ENCODE measurements around the gene PPBP. TPM values are rescaled to one million over a fixed set of nuclear protein-coding genes. Genes with fewer than 3 reads are reported as not detected.
"Not testable (repeated sequence)": the region's sequence is repeated elsewhere in the genome, so short reads cannot be mapped to it uniquely, and the experiment has no call there.

Gene PPBP
- total and polyA plus RNA-seq, 3 experiments from 2014 or later = not detected

DNA sequence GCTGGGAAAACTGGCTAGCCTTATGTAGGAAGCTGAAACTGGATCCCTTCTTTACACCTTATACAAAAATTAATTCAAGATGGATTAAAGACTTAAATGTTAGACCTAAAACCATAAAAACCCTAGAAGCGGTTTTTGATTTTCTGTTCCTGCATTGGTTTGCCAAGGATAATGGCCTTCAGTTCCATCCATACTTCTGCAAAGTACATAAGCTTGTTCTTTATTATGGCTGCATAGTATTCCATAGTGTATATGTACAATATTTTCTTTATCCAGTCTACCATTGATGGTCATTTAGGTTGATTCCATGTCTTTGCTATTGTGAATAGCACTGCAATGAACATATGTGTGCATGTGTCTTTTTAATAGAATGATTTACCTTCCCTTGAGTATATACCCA lies 28.9 kb downstream of the PPBP start:
- H3K9me3 ChIP-seq (ENCODE audit: low read length); H3K4me3 ChIP-seq (ENCODE audit: low read length); H3K4me1 ChIP-seq (ENCODE audit: insufficient read depth, low read length); CTCF ChIA-PET; H3K36me3 ChIP-seq (ENCODE audit: insufficient read depth, low read length); H3K4me1 Mint-ChIP-seq; H3K27ac ChIP-seq (ENCODE audit: low read depth, low read length); H3K27me3 ChIP-seq (ENCODE audit: insufficient read depth, low read length, poor library complexity, severe bottlenecking); H3K27me3 Mint-ChIP-seq; H3K4me3 Mint-ChIP-seq; H3K36me3 Mint-ChIP-seq; DNase-seq; H3K27ac Mint-ChIP-seq; POLR2A ChIA-PET: not testable (repeated sequence)
- peaks cover 25 to 39% (median 33%) of the 10 kb centered on the region in 5 donors for H3K9me3 Mint-ChIP-seq

DNA sequence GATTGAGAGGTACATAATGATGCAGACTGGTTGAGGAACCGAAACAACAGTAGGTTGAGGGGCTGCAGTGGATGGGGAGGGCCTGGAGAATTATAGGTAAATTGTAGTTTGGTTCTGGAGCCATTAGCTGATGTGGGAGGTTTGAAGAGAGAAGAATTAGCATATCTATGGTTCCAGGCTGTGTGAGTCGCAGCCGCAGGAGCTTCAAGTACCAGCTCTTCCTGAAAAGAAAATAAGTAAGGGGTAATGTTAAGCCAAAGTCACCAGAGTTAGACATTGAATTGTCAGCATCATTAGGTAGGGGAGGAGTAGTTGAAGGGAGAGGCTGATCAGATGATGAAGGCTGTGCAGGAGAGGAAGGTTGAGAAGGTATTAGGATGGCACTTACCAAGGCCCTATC lies 35.6 kb downstream of the PPBP start:
- Mint-ChIP-seq H3K9me3 (peaks cover 6 to 22% (median 12%) of the 10 kb centered on the region in 5 donors), H3K36me3 (no peaks in the 10 kb centered on the region), H3K4me3 (no peak overlapping the region), H3K4me1 (no peaks in the 10 kb centered on the region), H3K27ac (no peak overlapping the region), H3K27me3 (peaks cover 0 to 2% of the 10 kb centered on the region in 2 donors)
- ChIA-PET CTCF (no interaction called here), POLR2A (no interaction called here)
- Histone ChIP-seq H3K9me3 (ENCODE audit: low read length) (no peaks in the 10 kb centered on the region), H3K36me3 (ENCODE audit: insufficient read depth, low read length) (no peaks in the 10 kb centered on the region), H3K27ac (ENCODE audit: low read depth, low read length) (no peak overlapping the region), H3K27me3 (ENCODE audit: insufficient read depth, low read length, poor library complexity, severe bottlenecking) (no peaks in the 10 kb centered on the region), H3K4me3 (ENCODE audit: low read length) (no peak overlapping the region), H3K4me1 (ENCODE audit: insufficient read depth, low read length) (no peaks in the 10 kb centered on the region)
- no peak for DNase-seq

DNA sequence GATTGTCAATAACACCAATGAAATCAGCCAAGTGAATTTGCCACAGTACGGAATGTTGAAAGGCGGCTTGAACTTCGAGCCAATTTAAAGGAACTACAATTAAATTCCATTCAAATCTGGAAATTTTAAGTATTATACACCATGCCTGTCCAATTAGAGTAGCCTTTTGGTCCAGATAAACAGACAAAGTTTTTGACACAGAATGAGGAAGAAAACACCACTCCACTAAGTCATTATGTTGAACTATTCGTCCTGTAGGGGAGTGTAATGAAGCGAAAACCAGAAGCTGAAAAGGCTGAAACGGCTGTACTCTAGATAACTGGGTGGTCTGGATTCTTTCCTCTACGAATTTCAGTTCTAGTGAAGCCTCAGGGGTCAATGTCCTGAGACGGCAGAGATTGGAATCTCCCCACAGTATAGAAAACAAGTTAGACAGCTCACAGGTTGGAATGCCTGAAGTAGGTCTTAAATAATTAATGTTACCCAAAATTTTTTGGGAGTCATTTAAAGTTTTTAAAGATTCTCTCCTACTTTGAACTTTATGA lies 37.5 kb downstream of the PPBP start:
- H3K27me3 Mint-ChIP-seq = not testable (repeated sequence)

DNA sequence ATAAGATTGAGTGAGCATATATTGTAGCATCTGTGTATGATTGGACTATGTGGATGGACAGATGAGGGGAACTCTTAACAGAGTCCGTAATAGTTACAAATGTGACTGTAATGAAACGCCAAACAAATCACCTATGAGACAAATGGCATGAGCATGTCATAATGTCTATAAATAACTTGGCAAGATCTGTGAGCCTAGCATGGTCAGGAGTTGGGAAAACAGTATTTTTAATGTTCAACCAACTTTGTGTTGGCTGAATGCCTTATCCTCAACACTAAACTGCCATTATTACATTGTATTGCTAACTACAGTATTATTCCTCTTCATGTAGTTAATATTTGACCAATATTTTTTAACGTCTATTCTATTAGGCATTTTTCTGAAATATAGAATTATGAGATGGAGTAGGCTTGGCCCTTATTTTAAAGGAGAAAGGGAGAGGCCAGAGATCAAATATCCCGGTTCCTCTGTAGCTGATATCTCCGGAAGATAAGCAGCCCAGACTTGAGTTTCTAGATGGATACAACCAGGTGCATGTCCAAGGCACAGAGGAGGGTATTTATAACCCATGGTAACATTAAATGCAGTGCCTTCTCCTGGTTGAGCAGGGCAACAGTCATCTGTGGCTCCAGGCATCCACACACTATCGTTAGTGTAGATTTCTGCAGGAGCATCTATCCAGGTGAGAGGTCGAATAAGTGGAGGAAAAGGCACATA lies 38.8 kb downstream of the PPBP start:
- no peaks in the 10 kb centered on the region for H3K9me3 ChIP-seq (ENCODE audit: low read length)
- peaks cover 4 to 14% of the 10 kb centered on the region in 2 donors for H3K27me3 Mint-ChIP-seq
- CTCF ChIA-PET = no interaction called here
- no peak overlapping the region for H3K27ac ChIP-seq (ENCODE audit: low read depth, low read length)
- H3K36me3 Mint-ChIP-seq = no peaks in the 10 kb centered on the region
- no peak overlapping the region for H3K4me3 Mint-ChIP-seq
- POLR2A ChIA-PET = no interaction called here
- H3K4me1 ChIP-seq (ENCODE audit: insufficient read depth, low read length) = no peaks in the 10 kb centered on the region
- no peaks in the 10 kb centered on the region for H3K4me1 Mint-ChIP-seq
- H3K9me3 Mint-ChIP-seq = peaks cover under 1 to 10% (median 3%) of the 10 kb centered on the region in 5 donors
- H3K4me3 ChIP-seq (ENCODE audit: low read length) = no peak overlapping the region
- no peaks in the 10 kb centered on the region for H3K27me3 ChIP-seq (ENCODE audit: insufficient read depth, low read length, poor library complexity, severe bottlenecking)
- DNase-seq = no peak
- H3K36me3 ChIP-seq (ENCODE audit: insufficient read depth, low read length) = no peaks in the 10 kb centered on the region
- no peak overlapping the region for H3K27ac Mint-ChIP-seq

More for the DNA sequence above, 37.5 kb downstream of the PPBP start:
- H3K4me3 ChIP-seq (ENCODE audit: low read length); H3K4me3 Mint-ChIP-seq; H3K36me3 Mint-ChIP-seq; H3K36me3 ChIP-seq (ENCODE audit: insufficient read depth, low read length); H3K27ac ChIP-seq (ENCODE audit: low read depth, low read length); H3K4me1 ChIP-seq (ENCODE audit: insufficient read depth, low read length); H3K27me3 ChIP-seq (ENCODE audit: insufficient read depth, low read length, poor library complexity, severe bottlenecking); CTCF ChIA-PET; H3K27ac Mint-ChIP-seq; DNase-seq; H3K4me1 Mint-ChIP-seq; POLR2A ChIA-PET; H3K9me3 ChIP-seq (ENCODE audit: low read length): not testable (repeated sequence)
- H3K9me3 Mint-ChIP-seq = peaks cover 1 to 16% (median 9%) of the 10 kb centered on the region in 5 donors

DNA sequence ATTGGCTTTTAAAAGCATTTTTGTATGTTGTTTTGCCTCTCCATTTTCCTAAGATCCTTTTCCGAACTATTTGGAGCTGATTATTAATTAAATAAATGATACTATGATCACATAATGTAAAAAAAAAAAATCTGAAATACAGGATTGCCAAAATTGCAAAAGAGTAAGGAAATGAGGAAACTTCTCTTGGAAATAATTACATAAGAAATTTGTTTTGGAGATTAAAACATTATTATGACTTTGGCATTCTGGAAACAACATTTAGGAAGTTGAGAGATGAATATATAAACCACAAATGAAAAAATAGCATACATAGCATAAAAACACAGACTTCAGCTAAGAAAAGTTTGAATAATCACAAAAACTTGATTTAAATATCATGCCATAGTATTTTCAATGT lies 39.7 kb downstream of the PPBP start:
- DNase-seq = no peak
- H3K4me1 Mint-ChIP-seq = no peaks in the 10 kb centered on the region
- peaks cover 3 to 20% of the 10 kb centered on the region in 2 donors for H3K27me3 Mint-ChIP-seq
- Histone ChIP-seq H3K27ac (ENCODE audit: low read depth, low read length) (no peak overlapping the region), H3K4me3 (ENCODE audit: low read length) (no peak overlapping the region), H3K4me1 (ENCODE audit: insufficient read depth, low read length) (no peaks in the 10 kb centered on the region), H3K27me3 (ENCODE audit: insufficient read depth, low read length, poor library complexity, severe bottlenecking) (no peaks in the 10 kb centered on the region), H3K9me3 (ENCODE audit: low read length) (no peaks in the 10 kb centered on the region), H3K36me3 (ENCODE audit: insufficient read depth, low read length) (no peaks in the 10 kb centered on the region)
- no peaks in the 10 kb centered on the region for H3K36me3 Mint-ChIP-seq
- no peak overlapping the region for H3K4me3 Mint-ChIP-seq
- peaks cover 0 to 9% (median 3%) of the 10 kb centered on the region in 5 donors for H3K9me3 Mint-ChIP-seq
- no peak overlapping the region for H3K27ac Mint-ChIP-seq
- POLR2A ChIA-PET = no interaction called here
- CTCF ChIA-PET = no interaction called here

DNA sequence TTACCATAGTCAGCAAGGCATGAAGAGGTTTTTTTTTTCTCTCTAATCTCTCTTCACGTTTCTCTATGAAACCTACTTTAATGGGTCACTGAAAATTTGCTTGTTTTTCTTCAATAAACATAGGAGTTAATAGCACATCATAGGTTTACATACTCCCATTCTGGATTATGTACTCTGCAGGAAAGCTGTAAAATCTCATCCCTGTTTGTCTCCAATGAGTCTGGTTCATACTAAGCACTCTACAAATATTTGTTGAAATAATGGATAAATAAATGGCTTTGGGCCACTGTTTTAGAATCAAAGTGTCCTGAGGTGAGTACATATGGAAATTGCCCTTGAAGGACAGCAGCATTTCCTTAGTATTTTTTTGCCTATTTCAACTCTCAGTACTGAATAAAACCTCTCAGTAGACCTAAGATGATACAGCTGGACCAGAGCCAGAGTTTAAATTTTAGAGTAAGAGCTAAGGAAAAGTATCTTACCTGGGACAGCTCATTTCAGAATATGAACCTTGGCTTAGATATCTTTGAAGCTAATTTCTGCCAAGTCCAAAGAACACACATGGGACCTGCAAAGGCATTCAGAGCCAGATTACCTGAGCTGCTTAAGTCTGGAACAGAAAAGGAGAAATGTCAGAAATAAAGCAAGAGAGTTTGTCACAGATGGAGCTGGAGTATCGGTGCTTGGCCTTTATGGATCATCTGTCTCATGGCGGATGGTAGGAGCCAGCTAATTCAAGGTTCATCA lies 40.6 kb downstream of the PPBP start:
- Histone ChIP-seq H3K4me1 (ENCODE audit: insufficient read depth, low read length) (no peaks in the 10 kb centered on the region), H3K36me3 (ENCODE audit: insufficient read depth, low read length) (no peaks in the 10 kb centered on the region), H3K4me3 (ENCODE audit: low read length) (no peak overlapping the region), H3K9me3 (ENCODE audit: low read length) (no peaks in the 10 kb centered on the region), H3K27ac (ENCODE audit: low read depth, low read length) (no peak overlapping the region), H3K27me3 (ENCODE audit: insufficient read depth, low read length, poor library complexity, severe bottlenecking) (no peaks in the 10 kb centered on the region)
- H3K27ac Mint-ChIP-seq = no peak overlapping the region
- DNase-seq = no peak
- H3K36me3 Mint-ChIP-seq = no peaks in the 10 kb centered on the region
- peaks cover 3 to 24% of the 10 kb centered on the region in 2 donors for H3K27me3 Mint-ChIP-seq
- no peaks in the 10 kb centered on the region for H3K4me1 Mint-ChIP-seq
- peaks cover 0 to 6% (median 3%) of the 10 kb centered on the region in 5 donors for H3K9me3 Mint-ChIP-seq
- CTCF ChIA-PET = interaction anchor here (0.9 kb wide), 1 partner anchor 20 kb away, joined by 3 read pairs; no protein-coding TSS in a partner anchor
- POLR2A ChIA-PET = no interaction called here
- no peak overlapping the region for H3K4me3 Mint-ChIP-seq

DNA sequence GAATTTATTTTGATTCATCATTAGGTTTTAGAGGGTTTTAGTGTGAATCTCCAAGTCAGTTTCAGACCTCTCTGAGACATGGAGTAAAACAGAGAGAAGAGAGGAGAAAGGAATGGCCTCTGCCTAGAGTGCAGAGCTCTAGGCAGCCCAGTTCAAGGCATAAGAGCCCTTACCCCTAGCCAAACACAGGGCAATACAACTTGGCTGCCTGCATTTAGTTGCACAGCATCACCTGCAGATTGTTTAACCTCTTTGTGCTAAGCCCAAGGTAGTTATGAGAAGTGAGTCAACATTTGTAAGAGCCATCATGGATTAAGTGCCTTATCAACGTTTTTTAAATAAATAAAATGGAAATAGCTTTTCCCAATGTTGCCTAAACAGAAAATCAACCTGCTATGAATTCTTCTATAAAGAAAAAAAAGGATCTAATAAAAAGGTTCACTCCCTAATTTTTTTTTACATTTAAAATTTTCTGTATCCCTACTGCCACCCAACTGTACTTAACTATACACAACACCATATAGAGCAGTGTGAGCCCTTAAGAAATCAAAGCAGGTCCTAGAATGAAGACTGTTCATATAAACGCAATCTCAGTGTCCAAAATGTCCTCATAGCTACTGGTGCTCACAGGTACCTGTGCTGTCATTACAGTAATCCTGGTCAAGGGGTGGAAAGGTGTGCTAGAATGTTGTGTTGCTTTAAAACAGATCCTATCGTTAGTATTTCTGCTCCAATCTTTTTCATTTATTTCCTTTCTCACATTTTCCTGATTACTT lies 42.1 kb downstream of the PPBP start:
- no peak overlapping the region for H3K27ac Mint-ChIP-seq
- POLR2A ChIA-PET = no interaction called here
- Histone ChIP-seq H3K27ac (ENCODE audit: low read depth, low read length) (no peak overlapping the region), H3K36me3 (ENCODE audit: insufficient read depth, low read length) (no peaks in the 10 kb centered on the region), H3K4me1 (ENCODE audit: insufficient read depth, low read length) (no peaks in the 10 kb centered on the region), H3K4me3 (ENCODE audit: low read length) (no peak overlapping the region), H3K9me3 (ENCODE audit: low read length) (no peaks in the 10 kb centered on the region), H3K27me3 (ENCODE audit: insufficient read depth, low read length, poor library complexity, severe bottlenecking) (no peaks in the 10 kb centered on the region)
- no peak for DNase-seq
- H3K36me3 Mint-ChIP-seq = no peaks in the 10 kb centered on the region
- H3K27me3 Mint-ChIP-seq = peaks cover 3 to 24% of the 10 kb centered on the region in 2 donors
- no peak overlapping the region for H3K4me3 Mint-ChIP-seq
- H3K9me3 Mint-ChIP-seq = peaks cover 0 to 6% (median 3%) of the 10 kb centered on the region in 5 donors
- CTCF ChIA-PET = no interaction called here
- H3K4me1 Mint-ChIP-seq = no peaks in the 10 kb centered on the region

DNA sequence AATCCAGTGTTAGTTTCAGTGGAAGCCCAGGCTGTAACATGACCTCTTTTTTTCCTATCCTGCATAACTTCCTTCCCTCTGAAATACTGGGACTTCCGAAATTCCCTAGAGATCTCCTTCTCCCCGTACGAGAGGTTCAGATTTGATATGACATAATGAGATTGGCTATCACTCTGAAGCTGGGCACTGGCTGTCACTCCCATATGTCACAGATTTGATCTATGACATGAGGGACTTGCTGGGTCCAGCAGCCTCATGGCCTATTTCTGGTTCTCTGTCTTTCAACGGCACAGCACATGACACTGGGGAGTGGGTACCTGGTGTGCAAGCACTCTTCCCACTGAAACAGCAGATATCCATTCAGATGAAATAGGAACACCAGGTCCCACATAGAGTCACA lies 42.9 kb downstream of the PPBP start:
- H3K27me3 Mint-ChIP-seq = peaks cover 3 to 24% of the 10 kb centered on the region in 2 donors
- H3K36me3 Mint-ChIP-seq = no peaks in the 10 kb centered on the region
- Histone ChIP-seq H3K36me3 (ENCODE audit: insufficient read depth, low read length) (no peaks in the 10 kb centered on the region), H3K27ac (ENCODE audit: low read depth, low read length) (no peak overlapping the region), H3K4me3 (ENCODE audit: low read length) (no peak overlapping the region), H3K27me3 (ENCODE audit: insufficient read depth, low read length, poor library complexity, severe bottlenecking) (no peaks in the 10 kb centered on the region), H3K9me3 (ENCODE audit: low read length) (no peaks in the 10 kb centered on the region), H3K4me1 (ENCODE audit: insufficient read depth, low read length) (no peaks in the 10 kb centered on the region)
- H3K27ac Mint-ChIP-seq = no peak overlapping the region
- ChIA-PET CTCF (no interaction called here), POLR2A (no interaction called here)
- H3K9me3 Mint-ChIP-seq = peaks cover 0 to 6% (median 3%) of the 10 kb centered on the region in 5 donors
- H3K4me3 Mint-ChIP-seq = no peak overlapping the region
- no peak for DNase-seq
- H3K4me1 Mint-ChIP-seq = no peaks in the 10 kb centered on the region
